ENCODE results near the gene TRAPPC5.

DNA sequence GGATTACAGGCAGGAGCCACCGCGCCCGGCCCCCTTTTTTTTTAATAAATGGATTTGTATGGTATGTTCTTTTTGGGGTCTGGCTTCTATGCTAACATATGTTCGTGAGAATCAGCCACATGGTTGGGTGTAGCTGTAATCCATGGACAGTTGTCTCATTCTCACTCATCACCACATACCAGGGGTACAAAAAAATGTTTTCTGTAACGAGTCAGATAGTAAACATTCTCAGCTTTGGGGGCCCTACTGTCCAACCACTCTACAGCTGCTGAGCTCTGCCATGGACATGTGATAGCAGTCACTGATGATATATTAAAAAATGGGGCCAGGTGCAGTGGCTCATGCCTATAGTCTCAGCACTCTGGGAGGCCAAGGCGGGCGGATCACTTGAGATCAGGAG lies 16.9 kb upstream of the TRAPPC5 start:
- no peak for TF ChIP-seq POLR2A (IDR thresholded peaks at IDR 0.05)
- no peak for TF ChIP-seq POLR2AphosphoS5 (IDR thresholded peaks at IDR 0.05)
- TF ChIP-seq, protein P1, sequence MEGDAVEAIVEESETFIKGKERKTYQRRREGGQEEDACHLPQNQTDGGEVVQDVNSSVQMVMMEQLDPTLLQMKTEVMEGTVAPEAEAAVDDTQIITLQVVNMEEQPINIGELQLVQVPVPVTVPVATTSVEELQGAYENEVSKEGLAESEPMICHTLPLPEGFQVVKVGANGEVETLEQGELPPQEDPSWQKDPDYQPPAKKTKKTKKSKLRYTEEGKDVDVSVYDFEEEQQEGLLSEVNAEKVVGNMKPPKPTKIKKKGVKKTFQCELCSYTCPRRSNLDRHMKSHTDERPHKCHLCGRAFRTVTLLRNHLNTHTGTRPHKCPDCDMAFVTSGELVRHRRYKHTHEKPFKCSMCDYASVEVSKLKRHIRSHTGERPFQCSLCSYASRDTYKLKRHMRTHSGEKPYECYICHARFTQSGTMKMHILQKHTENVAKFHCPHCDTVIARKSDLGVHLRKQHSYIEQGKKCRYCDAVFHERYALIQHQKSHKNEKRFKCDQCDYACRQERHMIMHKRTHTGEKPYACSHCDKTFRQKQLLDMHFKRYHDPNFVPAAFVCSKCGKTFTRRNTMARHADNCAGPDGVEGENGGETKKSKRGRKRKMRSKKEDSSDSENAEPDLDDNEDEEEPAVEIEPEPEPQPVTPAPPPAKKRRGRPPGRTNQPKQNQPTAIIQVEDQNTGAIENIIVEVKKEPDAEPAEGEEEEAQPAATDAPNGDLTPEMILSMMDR (IDR thresholded peaks at IDR 0.05): no peak

All from stomach (tissue), 4 donors.